Measurements from ENCODE around the gene STRN. TPM values are rescaled to one million over a fixed set of nuclear protein-coding genes. Genes with fewer than 3 reads are reported as not detected.
"Not testable (repeated sequence)": the region's sequence is repeated elsewhere in the genome, so short reads cannot be mapped to it uniquely, and the experiment has no call there.

The STRN gene
- total RNA-seq, 6 donors from 2014 or later, result 14.0 to 36.4 (median 21.7) TPM

GRCh38 chr2:36926175-36927132 is 39.9 kb downstream of the STRN start:
- not testable (repeated sequence) for DNase-seq; H3K9me3 ChIP-seq; ATAC-seq (ENCODE audit: low FRiP score in 2 of 2); H3K4me3 ChIP-seq; H3K36me3 ChIP-seq; H3K27me3 ChIP-seq
- Histone ChIP-seq H3K4me1 (peaks cover 6 to 17% (median 11%) of the 10 kb centered on the region in 4 donors), H3K27ac (peak overlapping the region in 3 of 4 donors; percentile 39 to 45 (median 44))
- WGBS, 2 donors, result 31 to 39% methylated on average over 5 of the region's 5 CpGs

DNA sequence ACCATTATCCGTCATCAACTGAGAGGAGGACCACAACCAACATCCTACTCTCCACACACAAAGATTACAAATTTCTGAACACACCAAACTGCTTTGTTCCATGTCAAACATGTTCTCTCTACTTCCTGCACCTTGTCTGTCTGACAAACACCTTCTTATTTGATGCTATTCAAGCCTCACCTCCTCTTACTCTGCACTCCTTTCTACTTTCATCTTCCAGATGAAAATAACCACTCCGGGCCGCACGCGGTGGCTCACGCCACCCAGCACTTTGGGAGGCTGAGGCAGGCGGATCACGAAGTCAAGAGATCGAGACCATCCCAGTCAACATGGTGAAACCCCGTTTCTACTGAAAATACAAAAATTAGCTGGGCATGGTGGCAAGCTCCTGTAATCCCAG is 43.7 kb downstream of the STRN start:
- WGBS, 2 donors, result 92 to 97% methylated on average over 10 of the region's 10 CpGs
- ATAC-seq (ENCODE audit: low FRiP score in 2 of 2); H3K27ac ChIP-seq; H3K36me3 ChIP-seq; H3K9me3 ChIP-seq; H3K4me1 ChIP-seq; H3K4me3 ChIP-seq; H3K27me3 ChIP-seq: not testable (repeated sequence)
- peak in 1 of 2 donors; percentile 46 for DNase-seq

DNA sequence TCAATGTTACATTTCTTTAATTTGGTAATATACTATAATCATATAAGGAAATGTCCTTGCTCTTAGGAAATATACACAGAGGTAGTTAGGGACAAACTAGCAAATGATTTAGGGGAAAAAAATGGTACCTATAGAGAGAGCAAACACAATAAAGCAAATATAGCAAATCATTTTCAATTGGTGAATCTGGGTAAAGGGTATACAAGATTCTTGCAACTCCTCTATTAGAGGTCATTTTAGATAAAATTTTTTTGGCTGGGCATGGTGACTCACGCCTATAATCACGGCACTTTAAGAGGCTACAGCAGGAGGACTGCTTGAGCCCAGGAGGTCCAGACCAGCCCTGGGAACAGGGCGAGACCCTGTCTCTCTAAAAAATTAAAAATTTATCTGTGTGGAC is 44.4 kb downstream of the STRN start:
- ATAC-seq (ENCODE audit: low FRiP score in 2 of 2) (no peak), DNase-seq (no peak)
- Histone ChIP-seq H3K27ac (no peak overlapping the region), H3K36me3 (peaks cover 0 to 4% (median 0%) of the 10 kb centered on the region in 4 donors), H3K4me3 (no peak overlapping the region), H3K4me1 (peaks cover 0 to 8% (median 5%) of the 10 kb centered on the region in 4 donors), H3K9me3 (no peaks in the 10 kb centered on the region), H3K27me3 (no peaks in the 10 kb centered on the region)
- TF ChIP-seq POLR2A (IDR thresholded peaks at IDR 0.05), result no peak
- WGBS, 2 donors, result 80 to 83% methylated on average over 3 of the region's 3 CpGs

DNA sequence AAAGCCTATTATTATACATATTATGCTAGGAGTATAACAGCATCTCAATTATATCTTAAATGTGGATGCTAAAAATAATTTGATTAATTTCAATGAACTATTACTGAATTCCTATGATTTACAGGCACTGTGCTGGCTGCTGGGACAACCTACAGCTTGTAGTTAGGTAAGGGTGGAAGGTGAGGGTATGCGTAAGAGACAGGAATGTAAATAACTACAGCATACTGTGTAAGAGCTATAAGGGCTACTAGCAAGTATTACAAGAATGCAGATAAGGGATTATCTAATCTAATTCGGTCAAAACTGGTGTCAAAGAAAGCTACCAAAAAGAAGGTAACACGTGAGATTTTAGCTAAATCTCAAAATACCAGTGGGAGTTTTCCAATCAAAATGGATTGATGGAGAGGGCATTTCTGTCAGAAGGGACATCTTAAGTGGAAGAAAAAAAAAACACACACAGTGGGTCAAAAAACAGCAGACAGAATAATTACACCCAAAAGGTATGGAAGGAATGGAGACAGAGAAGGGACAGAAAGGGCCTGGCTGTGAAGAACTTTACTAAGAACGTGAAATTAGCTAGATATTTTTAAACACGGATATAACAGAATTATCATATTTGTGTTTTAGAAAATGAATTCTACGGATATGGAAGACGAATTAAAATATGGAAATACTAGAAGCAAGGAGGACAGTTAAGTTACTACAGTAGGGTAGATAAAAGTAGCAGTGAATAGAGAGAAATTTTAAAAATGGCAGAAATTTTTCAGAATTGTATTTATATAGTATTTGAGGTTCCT is 47.1 kb downstream of the STRN start:
- Histone ChIP-seq H3K9me3 (no peaks in the 10 kb centered on the region), H3K36me3 (no peaks in the 10 kb centered on the region), H3K4me3 (no peak overlapping the region), H3K4me1 (no peaks in the 10 kb centered on the region), H3K27me3 (no peaks in the 10 kb centered on the region), H3K27ac (no peak overlapping the region)
- ATAC-seq (ENCODE audit: low FRiP score in 2 of 2) (no peak), DNase-seq (no peak)
- WGBS, 2 donors, result 82 to 87% methylated on average over 7 of the region's 7 CpGs
- TF ChIP-seq POLR2A (IDR thresholded peaks at IDR 0.05) (no peak), EP300 (IDR thresholded peaks at IDR 0.05) (no peak), POLR2AphosphoS5 (IDR thresholded peaks at IDR 0.05) (no peak)
- TF ChIP-seq, protein P1, sequence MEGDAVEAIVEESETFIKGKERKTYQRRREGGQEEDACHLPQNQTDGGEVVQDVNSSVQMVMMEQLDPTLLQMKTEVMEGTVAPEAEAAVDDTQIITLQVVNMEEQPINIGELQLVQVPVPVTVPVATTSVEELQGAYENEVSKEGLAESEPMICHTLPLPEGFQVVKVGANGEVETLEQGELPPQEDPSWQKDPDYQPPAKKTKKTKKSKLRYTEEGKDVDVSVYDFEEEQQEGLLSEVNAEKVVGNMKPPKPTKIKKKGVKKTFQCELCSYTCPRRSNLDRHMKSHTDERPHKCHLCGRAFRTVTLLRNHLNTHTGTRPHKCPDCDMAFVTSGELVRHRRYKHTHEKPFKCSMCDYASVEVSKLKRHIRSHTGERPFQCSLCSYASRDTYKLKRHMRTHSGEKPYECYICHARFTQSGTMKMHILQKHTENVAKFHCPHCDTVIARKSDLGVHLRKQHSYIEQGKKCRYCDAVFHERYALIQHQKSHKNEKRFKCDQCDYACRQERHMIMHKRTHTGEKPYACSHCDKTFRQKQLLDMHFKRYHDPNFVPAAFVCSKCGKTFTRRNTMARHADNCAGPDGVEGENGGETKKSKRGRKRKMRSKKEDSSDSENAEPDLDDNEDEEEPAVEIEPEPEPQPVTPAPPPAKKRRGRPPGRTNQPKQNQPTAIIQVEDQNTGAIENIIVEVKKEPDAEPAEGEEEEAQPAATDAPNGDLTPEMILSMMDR (IDR thresholded peaks at IDR 0.05), result no peak

DNA sequence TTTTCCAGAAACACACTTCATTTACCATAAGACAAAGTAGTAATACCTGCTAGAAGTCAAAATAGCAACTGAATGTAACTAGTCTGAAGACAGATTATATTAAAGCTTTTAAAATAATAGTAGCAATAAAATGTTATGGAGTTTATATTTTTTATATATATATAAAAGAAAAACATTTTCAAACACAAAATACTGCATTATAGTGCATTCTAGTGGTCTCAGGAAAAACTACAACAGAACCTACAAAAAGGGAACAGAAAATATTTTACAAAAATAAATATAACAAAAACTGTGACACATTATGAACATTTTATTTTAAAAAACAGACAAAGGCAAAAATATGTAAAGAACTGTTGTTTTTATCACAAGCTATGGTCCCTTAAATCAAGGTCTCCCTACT is 48.0 kb downstream of the STRN start:
- H3K9me3 ChIP-seq, result no peaks in the 10 kb centered on the region
- H3K27ac ChIP-seq, result no peak overlapping the region
- TF ChIP-seq POLR2AphosphoS5 (IDR thresholded peaks at IDR 0.05) (no peak), EP300 (IDR thresholded peaks at IDR 0.05) (no peak), POLR2A (IDR thresholded peaks at IDR 0.05) (no peak)
- no peaks in the 10 kb centered on the region for H3K4me1 ChIP-seq
- DNase-seq (no peak), ATAC-seq (ENCODE audit: low FRiP score in 2 of 2) (no peak)
- H3K27me3 ChIP-seq, result no peaks in the 10 kb centered on the region
- no peaks in the 10 kb centered on the region for H3K36me3 ChIP-seq
- no peak overlapping the region for H3K4me3 ChIP-seq

- H3K27me3 ChIP-seq, result no peaks in the 10 kb centered on the region
- 83 to 87% methylated on average over 1 of the region's 1 CpG for WGBS, 2 donors
- peak in 1 of 2 donors; percentile 65 for ATAC-seq (ENCODE audit: low FRiP score in 2 of 2)
- no peaks in the 10 kb centered on the region for H3K36me3 ChIP-seq
- H3K9me3 ChIP-seq, result no peaks in the 10 kb centered on the region
- no peaks in the 10 kb centered on the region for H3K4me1 ChIP-seq
- TF ChIP-seq, protein P1 (IDR thresholded peaks at IDR 0.05), result no peak
- TF ChIP-seq EP300 (IDR thresholded peaks at IDR 0.05), result no peak
- no peak overlapping the region for H3K27ac ChIP-seq
- no peak overlapping the region for H3K4me3 ChIP-seq
- DNase-seq, result no peak
These were observed 50.7 kb downstream of the STRN start for GRCh38 chr2:36915627-36916026.

All from upper lobe of left lung (tissue), 6 donors.